Activated CD8-positive, alpha-beta T cell treated with anti-CD3 and anti-CD28 coated beads, Interleukin-2, amount 10 ng/mL, durations not matched to agents 7 days and 5 days (primary cell): ENCODE data around the gene KRT6C. TPM values are rescaled to one million over a fixed set of nuclear protein-coding genes. Genes with fewer than 3 reads are reported as not detected.
A peak's percentile ranks its signal among the peaks of the same experiment; 100 is the strongest.

Experiments used
- ATAC-seq: fragments of 150-1000 bp; cut with Tn5 transposase; one replicate; pipeline ENCODE4 v1.10.0; 2021; ENCODE audit warnings: moderate library complexity
- CTCF ChIA-PET: fragments of 350-600 bp; sonication (Branson Sonifier 250); formaldehyde crosslinking; loops from one replicate; lab custom pipeline; 2021; ENCODE audit warnings: antibody characterized with exemption; lab: Charles Lee
- POLR2A ChIA-PET: fragments of 350-600 bp; sonication (Branson Sonifier 250); formaldehyde crosslinking; loops from one replicate; lab custom pipeline; 2021; ENCODE audit warnings: antibody characterized with exemption; lab: Charles Lee
- DNase-seq: peaks from one replicate; pipeline ENCODE4 v3.0.0-alpha.2; 2020
- H3K27ac Mint-ChIP-seq: one replicate; pipeline ENCODE4 v1.8.0; 2021; ENCODE audit warnings: mild to moderate bottlenecking, mixed read lengths
- H3K27me3 Mint-ChIP-seq: one replicate; pipeline ENCODE4 v1.8.0; 2021; ENCODE audit warnings: low read depth, mixed read lengths
- H3K36me3 Mint-ChIP-seq: one replicate; pipeline ENCODE4 v1.8.0; 2021; ENCODE audit warnings: low read depth, mixed read lengths
- H3K4me1 Mint-ChIP-seq: one replicate; pipeline ENCODE4 v1.8.0; 2021; ENCODE audit warnings: low read depth, mixed read lengths
- H3K4me3 Mint-ChIP-seq: one replicate; pipeline ENCODE4 v1.8.0; 2021; ENCODE audit warnings: mild to moderate bottlenecking, mixed read lengths
- H3K9me3 Mint-ChIP-seq: one replicate; pipeline ENCODE4 v1.8.0; 2022; ENCODE audit warnings: mixed read lengths; ENCODE audit not compliant: insufficient read depth
- total RNA-seq, 2 experiments: library from RNA; stranded (reverse); gene quantifications; one replicate each; pipeline ENCODE4 v1.2.3, GENCODE V29; 2021

Gene KRT6C
- not detected for total RNA-seq

DNA sequence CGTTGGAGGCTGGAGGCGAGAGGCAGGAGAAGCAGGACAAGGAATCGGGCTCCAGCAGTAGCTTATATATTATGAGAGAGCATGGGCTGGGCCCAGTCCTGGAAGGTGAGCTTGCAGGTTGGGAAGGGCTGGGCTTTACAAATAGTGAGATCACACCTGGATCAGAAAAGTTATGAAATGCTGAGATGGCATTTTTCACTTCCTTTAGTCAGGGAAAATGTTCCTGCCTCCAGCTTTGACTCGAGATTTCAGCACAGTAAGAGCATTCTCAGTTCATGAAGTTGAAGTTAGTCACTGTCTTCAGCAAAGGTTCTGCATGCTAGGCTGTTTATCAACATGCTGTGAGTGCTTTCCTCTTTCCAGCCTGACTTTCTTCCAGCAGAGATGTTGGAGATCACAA, at the start of gene KRT6C:
Gene KRT6C (minus strand): TSS at position 38 of the 400 bp plus-strand sequence. CDS start 68 bp downstream, outside the sequence.
- H3K27me3 Mint-ChIP-seq = peaks cover 22% of the 10 kb centered on the region
- no peak for ATAC-seq
- CTCF ChIA-PET = no interaction called here
- H3K9me3 Mint-ChIP-seq = no peaks in the 10 kb centered on the region
- H3K36me3 Mint-ChIP-seq = no peaks in the 10 kb centered on the region
- H3K27ac Mint-ChIP-seq = no peak within 1 kb of the TSS
- no peak for DNase-seq
- POLR2A ChIA-PET = no interaction called here
- no peak within 1 kb of the TSS for H3K4me3 Mint-ChIP-seq
- no peaks in the 10 kb centered on the region for H3K4me1 Mint-ChIP-seq

- Mint-ChIP-seq H3K4me1 (peaks cover 13% of the 10 kb centered on the region), H3K4me3 (no peak overlapping the region), H3K27ac (no peak overlapping the region), H3K27me3 (peaks cover 6% of the 10 kb centered on the region), H3K9me3 (no peaks in the 10 kb centered on the region), H3K36me3 (no peaks in the 10 kb centered on the region)
- ChIA-PET POLR2A (no interaction called here), CTCF (interaction anchor here (1.1 kb wide), 1 partner anchor 348 kb away, joined by 3 read pairs; no protein-coding TSS in a partner anchor)
- ATAC-seq = no peak
- peak; percentile 8 for DNase-seq
These were observed 48.9 kb upstream of the KRT6C start for GRCh38 chr12:52522346-52523011.

DNA sequence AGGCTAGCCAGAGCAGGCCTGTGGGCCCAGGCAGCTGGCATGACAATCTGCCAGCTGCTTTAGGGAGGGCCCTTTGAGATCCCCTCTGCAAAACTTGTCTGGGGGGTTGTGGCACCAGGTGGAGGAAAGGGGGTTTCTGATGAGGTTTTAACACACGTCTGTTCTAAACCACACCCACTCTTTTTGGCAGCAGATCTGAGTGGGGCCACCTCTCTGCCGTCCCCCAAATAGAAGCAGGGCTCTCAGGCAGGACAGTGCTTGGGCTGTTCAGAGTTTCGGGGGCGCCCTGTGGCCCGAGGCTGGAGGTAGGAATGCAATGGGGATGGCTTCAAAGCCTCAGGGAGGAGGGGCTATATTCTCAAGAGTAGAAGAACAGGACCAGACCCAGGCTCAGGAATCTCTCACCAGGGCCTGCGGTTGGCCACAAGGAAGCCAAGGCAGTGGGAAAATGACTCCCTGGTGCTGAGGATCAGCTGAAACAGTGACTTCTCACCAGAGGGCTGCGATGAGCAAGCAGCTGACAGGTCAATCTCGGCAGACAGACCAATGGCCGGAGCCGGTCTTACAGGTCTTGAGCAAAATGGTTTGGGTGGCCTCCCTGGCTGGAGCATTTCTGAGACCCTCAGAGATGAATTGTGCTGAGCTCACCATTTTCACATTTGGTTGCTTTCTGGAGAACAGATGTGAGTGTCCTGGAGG, 48.1 kb upstream of the KRT6C start:
- no peaks in the 10 kb centered on the region for H3K36me3 Mint-ChIP-seq
- H3K4me1 Mint-ChIP-seq = peaks cover 8% of the 10 kb centered on the region
- no peak overlapping the region for H3K4me3 Mint-ChIP-seq
- H3K27me3 Mint-ChIP-seq = peaks cover 6% of the 10 kb centered on the region
- ChIA-PET POLR2A (no interaction called here), CTCF (interaction anchor here (1.1 kb wide), 1 partner anchor 349 kb away, joined by 3 read pairs; no protein-coding TSS in a partner anchor)
- ATAC-seq = no peak
- H3K9me3 Mint-ChIP-seq = no peaks in the 10 kb centered on the region
- peak; percentile 15 for DNase-seq
- H3K27ac Mint-ChIP-seq = no peak overlapping the region

DNA sequence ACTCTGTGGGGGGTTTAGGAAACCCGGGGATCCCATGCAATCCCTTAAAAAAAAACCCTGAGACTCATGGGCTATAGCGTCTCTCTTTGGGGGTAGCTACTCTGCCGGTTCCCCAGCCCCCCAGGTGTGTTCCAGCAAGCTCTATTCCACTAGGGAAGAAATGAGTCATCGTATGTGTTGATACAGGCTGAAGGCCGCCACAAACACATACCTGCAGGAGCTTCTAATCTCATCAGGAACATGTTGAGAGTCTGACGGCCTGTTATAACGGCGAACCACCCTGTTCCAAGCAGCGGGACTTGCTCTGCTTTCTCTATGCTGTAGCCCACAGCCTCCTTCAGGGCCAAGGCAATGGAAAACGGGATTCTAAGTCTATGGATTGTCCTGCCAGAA, 47.6 kb upstream of the KRT6C start:
- no peak overlapping the region for H3K4me3 Mint-ChIP-seq
- peak; percentile 14 for DNase-seq

DNA sequence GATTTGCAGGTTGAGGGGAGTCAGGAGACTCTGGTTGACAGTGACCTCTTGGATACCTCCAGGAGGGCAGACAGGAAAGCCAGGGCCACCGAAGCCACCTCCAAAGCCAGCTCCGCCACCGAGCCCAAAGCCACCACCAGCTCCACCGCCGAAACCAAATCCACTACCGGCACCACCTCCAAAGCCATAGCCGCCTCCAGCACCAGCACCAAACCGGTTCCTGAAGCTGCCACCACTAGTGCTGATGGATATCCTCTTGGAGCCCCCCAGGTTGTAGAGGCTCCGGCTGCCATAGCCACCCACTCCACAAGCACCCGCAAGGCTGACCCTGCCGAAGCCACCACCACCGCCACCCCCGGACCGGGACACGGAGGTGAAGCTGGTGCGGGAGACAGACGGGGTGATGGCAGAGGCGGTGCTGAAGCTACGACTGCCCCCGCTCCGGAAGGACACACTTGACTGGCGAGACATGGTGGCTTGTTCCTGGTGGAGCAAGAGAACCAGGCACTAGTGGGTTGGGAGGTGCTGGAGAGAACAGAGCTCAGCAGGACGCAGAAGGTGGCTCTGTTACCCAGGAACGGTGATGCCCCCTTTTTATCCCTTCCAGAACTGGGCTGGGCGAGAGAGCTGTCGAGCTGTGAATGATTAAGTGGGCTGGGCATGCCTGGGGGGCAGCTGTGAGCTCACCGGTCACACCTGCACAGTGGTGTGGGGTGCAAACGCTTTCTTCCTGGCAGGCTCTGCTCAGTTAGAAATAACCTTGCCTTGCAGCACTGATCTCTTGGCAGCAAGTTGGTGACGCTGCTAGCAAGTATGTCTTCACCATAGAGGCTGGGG, 46.4 kb upstream of the KRT6C start, which contains the start of gene KRT5:
Gene KRT5 (minus strand): TSS at position 569 of the 837 bp plus-strand sequence. CDS start 98 bp downstream, at position 471.
- no peak for ATAC-seq
- Mint-ChIP-seq H3K27me3 (peaks cover 11% of the 10 kb centered on the region), H3K9me3 (no peaks in the 10 kb centered on the region), H3K36me3 (no peaks in the 10 kb centered on the region), H3K4me3 (no peak within 1 kb of the TSS), H3K4me1 (no peaks in the 10 kb centered on the region), H3K27ac (no peak within 1 kb of the TSS)
- CTCF ChIA-PET = no interaction called here
- DNase-seq = peak; percentile 13
- POLR2A ChIA-PET = no interaction called here

More for the DNA sequence above, 47.6 kb upstream of the KRT6C start:
- ChIA-PET POLR2A (no interaction called here), CTCF (no interaction called here)
- Mint-ChIP-seq H3K9me3 (no peaks in the 10 kb centered on the region), H3K36me3 (no peaks in the 10 kb centered on the region), H3K4me1 (peaks cover 3% of the 10 kb centered on the region), H3K27ac (no peak overlapping the region), H3K27me3 (peaks cover 8% of the 10 kb centered on the region)
- ATAC-seq = no peak

GRCh38 chr12:52519387-52519703, 45.7 kb upstream of the KRT6C start:
- Mint-ChIP-seq H3K4me1 (no peaks in the 10 kb centered on the region), H3K4me3 (no peak overlapping the region), H3K27me3 (peaks cover 11% of the 10 kb centered on the region), H3K9me3 (no peaks in the 10 kb centered on the region), H3K27ac (no peak overlapping the region), H3K36me3 (no peaks in the 10 kb centered on the region)
- ChIA-PET POLR2A (no interaction called here), CTCF (no interaction called here)
- DNase-seq = peak; percentile 12
- no peak for ATAC-seq

- DNase-seq (peak; percentile 14), ATAC-seq (no peak)
- Mint-ChIP-seq H3K4me1 (no peaks in the 10 kb centered on the region), H3K27me3 (peaks cover 13% of the 10 kb centered on the region), H3K4me3 (no peak overlapping the region), H3K9me3 (no peaks in the 10 kb centered on the region), H3K36me3 (no peaks in the 10 kb centered on the region), H3K27ac (no peak overlapping the region)
- CTCF ChIA-PET = no interaction called here
- POLR2A ChIA-PET = no interaction called here
These were observed 45.2 kb upstream of the KRT6C start for GRCh38 chr12:52518574-52519386.

- DNase-seq = peak; percentile 12
- Mint-ChIP-seq H3K4me1 (no peaks in the 10 kb centered on the region), H3K9me3 (no peaks in the 10 kb centered on the region), H3K27me3 (peaks cover 16% of the 10 kb centered on the region), H3K36me3 (no peaks in the 10 kb centered on the region), H3K4me3 (no peak overlapping the region), H3K27ac (no peak overlapping the region)
- POLR2A ChIA-PET = no interaction called here
- no peak for ATAC-seq
- CTCF ChIA-PET = no interaction called here
These were observed 44.3 kb upstream of the KRT6C start for GRCh38 chr12:52517888-52518287.

DNA sequence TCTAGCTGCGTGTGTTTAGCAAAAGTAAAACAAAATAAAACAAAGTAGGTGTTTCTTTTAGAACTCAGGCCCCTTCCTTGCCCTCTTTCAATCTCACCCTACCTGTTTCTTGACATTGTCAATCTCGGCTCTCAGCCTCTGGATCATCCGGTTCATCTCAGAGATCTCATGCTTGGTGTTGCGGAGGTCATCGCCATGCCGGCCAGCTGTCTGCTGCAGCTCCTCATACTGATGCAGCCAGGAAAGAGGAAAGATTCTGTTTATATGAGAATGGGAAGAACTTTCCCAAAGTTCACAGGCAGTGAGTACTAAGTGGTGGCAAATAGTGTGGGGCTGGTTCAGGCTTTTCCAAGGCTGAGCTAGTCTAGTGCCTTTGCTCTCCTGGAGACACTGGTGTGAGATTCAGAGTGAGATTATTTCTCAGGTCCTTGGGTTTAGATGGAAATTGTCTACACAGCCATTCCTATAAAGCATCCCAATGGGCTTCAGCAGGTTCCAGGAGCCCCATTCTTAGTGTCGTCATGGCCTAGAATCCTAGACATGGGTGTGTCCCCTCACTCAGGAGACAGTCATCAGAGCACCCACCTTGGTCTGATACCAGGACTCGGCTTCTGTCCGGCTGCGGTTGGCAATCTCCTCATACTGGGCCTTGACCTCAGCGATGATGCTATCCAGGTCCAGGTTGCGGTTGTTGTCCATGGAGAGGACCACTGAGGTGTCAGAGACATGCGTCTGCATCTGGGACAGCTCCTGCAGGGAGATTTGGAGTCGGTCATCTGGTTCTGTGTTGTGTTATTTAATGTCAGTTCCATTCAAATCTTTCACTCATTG, 43.6 kb upstream of the KRT6C start:
- no peaks in the 10 kb centered on the region for H3K9me3 Mint-ChIP-seq

GRCh38 chr12:52515927-52516831, 42.6 kb upstream of the KRT6C start:
- ChIA-PET CTCF (interaction anchor here (1.4 to 1.7 kb wide), 3 partner anchors 8 to 364 kb away, joined by 4 to 9 read pairs (median 4); no protein-coding TSS in a partner anchor), POLR2A (no interaction called here)
- Mint-ChIP-seq H3K4me1 (no peaks in the 10 kb centered on the region), H3K4me3 (no peak overlapping the region), H3K27me3 (peaks cover 16% of the 10 kb centered on the region), H3K9me3 (peaks cover 2% of the 10 kb centered on the region), H3K36me3 (no peaks in the 10 kb centered on the region), H3K27ac (no peak overlapping the region)
- DNase-seq (no peak), ATAC-seq (no peak)

More for the DNA sequence above, 43.6 kb upstream of the KRT6C start:
- ATAC-seq = no peak
- Mint-ChIP-seq H3K4me3 (no peak overlapping the region), H3K36me3 (no peaks in the 10 kb centered on the region), H3K27ac (no peak overlapping the region), H3K27me3 (peaks cover 16% of the 10 kb centered on the region), H3K4me1 (no peaks in the 10 kb centered on the region)
- POLR2A ChIA-PET = no interaction called here
- DNase-seq = peak; percentile 11
- CTCF ChIA-PET = interaction anchor here (1.6 to 1.7 kb wide), 2 partner anchors 9 to 363 kb away, joined by 4 to 9 read pairs; no protein-coding TSS in a partner anchor
